Cortex of kidney (tissue), 1 donor: Measurements from ENCODE around the gene P2RX7.

Experiments
- DNase-seq: peaks from one replicate; lab custom pipeline; 2025; lab: John Stamatoyannopoulos, UW

P2RX7 gene

DNA sequence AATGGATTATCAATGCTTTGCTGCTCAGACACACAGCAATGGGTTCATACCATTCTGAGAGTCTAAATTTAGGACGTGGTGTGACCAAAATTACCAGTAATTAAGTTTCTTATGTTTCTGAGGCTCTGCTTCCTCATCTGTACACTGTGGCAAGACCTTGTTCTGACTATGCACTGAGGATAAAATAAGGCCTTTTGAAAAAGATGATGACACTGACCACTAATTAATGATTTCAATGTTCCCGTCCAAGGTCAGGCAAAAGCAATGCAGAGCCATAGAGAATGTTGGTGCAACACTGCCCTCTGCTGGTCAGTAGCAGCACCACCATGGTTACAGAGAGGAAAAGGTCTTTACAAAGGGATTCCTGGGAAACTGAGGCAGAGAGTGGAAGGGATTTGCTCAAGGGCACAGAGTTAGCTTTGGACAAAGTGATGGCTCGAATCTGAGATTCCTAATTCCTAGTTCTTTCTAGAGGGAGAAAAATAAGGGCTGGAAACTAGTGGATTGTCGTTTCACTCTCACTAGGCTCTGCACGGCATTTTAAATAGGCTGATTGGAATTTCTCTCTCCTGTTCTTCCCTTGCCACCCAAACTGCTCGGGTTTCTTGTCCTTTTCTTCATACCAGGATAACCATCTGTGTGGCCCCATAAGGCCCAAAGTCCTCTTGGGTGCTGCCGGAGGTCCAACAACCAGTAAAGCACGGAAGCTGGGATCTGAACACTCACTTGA, 22.3 kb upstream of the P2RX7 start:
- no peak for DNase-seq

DNA sequence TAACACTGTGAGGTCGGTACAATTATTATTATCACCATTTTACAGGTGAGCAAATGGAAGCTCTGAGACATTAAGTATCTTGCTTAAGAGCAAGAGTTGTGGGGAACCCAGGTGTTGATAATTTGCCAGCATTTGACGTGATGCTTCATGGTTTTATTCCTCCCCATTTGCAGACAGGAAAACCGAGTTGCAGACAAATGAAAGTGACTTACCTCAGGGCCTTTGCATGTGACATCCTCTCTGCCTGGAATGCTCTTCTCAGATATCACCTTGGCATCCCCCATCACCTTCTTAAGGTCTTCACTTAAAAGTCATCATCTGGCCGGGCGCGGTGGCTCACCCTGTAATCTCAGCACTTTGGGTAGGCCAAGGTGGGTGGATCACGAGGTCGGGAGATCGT, 21.0 kb upstream of the P2RX7 start:
- DNase-seq = no peak

GRCh38 chr12:121112496-121112895, 20.2 kb upstream of the P2RX7 start:
- no peak for DNase-seq

- DNase-seq = no peak
These were observed 19.6 kb upstream of the P2RX7 start for GRCh38 chr12:121113057-121113456.

DNA sequence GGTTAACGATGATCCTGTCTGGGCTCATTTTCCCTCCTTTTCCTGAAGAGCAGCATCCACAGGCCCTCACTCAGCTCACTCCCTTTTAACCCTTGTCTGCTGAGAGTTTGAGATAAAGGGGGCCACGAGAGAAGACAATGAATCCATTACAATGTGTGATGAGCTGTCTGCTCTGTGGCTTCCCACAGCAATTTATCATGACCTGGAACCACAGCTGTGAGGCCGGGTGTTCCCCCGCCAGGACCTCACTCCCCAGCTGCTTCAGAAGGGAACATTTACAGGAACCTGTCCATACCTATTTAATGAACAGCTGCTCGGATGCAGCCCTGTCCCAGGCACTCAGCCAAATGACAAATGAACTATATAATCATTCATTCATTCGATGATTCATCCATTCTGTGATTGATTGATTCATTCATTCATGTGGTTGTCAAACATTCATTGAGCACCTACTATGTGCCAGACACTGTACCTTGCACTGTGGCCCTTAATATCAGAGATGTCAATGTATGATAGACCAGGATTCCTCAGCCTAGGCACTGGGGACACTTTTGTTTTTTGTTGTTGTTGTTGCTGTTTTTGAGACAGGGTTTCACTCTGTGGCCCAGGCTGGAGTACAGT, 18.5 kb upstream of the P2RX7 start:
- DNase-seq = no peak

- DNase-seq = no peak
These were observed 17.9 kb upstream of the P2RX7 start for GRCh38 chr12:121114806-121115205.

GRCh38 chr12:121115530-121115929, 17.1 kb upstream of the P2RX7 start:
- DNase-seq = no peak

DNA sequence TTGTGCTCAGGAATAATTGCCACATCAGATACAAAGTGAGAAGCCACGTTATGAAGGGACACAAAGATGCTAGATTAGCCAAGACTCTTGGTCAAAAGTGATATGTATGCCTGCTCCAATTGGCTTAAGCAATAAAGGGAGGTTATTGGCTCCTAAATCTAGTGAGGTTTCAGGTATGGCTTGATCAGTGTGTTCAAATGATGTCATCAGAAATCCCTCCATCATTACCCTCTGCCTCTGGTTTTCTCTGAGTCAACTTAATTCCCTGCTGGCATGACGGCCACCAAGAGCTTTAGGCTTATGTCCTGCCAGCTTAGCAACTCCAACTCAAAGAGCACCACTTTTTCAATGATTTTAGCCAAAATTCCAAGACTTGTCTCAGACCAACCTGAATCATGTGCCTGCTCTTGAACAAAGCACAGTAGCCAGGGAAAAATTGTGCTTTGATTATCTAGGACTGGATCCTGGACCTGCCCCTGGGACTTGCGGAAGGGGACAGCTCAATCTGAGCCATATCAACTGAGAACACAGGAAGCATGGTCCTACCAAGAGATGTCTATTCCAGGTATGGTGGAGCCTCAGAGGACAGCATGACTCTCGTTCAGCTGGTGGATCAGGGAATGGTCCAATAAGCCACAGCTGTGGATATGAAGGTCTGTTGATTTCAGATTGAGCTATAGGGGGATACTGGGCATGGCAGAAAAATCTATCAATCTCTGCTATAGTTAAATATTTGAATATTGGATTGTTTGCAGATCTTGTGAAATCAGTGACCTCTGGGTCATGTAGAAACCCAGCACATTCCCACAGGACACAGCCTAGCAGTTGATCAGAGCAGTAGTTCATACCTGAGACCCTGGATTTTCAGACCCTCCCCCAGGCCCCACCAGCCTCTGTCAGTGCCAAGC, 16.1 kb upstream of the P2RX7 start:
- DNase-seq = no peak

DNA sequence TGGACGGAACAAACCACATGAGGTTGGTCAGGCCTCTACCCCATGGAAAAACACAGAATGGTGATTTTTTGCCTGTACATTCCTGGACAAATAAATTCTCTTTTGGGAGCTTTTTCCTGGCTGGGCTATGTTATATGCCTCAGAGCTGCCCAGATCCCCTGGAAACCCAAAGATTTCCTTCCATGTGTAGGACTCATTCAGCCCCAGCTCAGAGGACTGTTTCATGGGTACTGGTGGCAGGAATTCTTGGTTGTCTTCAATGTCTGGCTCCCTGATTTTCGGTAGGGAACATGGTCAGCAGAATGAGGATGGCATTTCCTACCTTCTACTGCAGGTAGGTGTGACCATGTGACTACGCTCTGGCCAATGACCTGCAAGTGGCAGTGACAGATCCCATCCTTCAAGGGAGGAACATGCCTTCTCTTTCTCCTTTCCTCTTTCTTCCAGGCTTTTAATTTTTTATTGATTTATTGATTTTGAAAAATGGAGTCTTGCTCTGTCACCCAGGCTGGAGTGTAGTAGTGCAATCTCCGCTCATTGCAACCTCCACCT, 15.4 kb upstream of the P2RX7 start:
- no peak for DNase-seq

- DNase-seq = no peak
These were observed 12.4 kb upstream of the P2RX7 start for GRCh38 chr12:121120323-121120722.

DNA sequence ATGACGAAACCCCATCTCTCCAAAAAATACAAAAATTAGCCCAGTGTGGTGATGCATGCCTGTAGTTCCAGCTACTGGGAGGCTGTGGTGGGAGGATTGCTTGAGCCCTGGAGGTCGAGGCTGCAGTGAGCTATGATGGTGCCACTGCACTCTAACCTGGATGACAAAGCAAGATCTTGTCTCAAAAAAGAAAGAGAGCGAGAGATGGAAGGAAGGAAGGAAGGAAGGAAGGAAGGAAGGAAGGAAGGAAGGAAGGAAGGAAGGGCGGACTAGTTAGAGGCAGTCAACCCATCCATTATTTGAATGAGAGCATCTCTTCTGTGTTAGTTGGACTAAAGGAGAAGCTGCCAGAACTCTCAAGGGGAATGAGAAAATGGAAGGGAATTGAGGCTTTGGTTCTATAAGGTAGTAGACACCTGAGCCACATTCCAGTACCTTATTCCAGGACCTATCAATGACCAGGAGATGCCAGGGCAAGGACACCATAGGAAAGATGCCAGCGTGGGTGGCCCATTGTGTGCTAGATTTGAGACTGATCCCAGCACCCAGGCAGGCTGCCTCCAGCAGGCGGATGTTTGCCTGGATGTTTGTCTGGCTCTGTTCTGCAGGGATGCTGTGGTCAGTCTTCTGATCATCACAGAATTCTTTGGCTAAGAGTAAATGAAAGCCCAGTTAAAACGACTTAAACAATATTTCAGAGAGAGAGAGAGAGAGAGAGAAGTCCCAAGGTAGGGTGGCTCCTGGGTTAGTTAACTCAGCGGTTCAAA, 11.5 kb upstream of the P2RX7 start:
- no peak for DNase-seq

DNA sequence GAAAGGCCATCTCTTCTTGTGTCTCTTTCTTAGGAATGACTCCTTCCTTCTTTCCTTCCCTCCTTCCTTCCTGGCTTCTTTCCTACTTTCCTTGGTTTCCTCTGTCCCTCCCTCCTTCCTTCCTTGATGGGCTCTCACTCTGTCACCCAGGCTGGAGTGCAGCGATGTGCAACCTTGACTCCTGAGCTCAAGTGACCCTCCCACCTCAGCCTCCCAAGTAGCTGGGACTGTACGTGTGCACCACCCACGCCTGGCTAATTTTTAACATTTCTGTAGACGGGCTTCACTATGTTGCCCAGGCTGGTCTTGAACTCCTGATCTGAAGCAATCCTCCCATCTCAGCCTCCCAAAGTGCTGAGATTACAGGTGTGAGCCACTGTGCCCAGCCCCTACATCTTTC, 10.9 kb upstream of the P2RX7 start:
- DNase-seq = no peak

DNA sequence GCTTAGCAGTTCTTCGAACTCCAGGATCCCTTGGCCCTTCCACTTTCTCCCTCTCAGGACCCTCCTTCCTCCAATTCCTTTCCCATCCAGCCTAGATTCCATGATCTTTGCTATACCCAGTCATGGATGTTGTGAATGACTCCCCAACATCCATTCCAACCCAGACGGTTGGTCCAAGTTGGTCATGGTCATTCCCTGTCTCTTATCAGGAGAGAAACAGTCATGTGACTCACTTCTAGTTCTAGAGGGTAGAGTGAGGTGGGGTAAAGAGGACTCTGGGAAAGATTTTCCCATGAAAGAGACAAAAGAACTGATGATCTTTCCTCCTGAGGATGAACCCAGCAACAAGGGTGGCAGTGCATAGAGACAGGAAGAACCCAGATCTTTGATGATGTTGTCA, 9.2 kb upstream of the P2RX7 start:
- no peak for DNase-seq

GRCh38 chr12:121124402-121125109, 8.1 kb upstream of the P2RX7 start:
- no peak for DNase-seq

DNA sequence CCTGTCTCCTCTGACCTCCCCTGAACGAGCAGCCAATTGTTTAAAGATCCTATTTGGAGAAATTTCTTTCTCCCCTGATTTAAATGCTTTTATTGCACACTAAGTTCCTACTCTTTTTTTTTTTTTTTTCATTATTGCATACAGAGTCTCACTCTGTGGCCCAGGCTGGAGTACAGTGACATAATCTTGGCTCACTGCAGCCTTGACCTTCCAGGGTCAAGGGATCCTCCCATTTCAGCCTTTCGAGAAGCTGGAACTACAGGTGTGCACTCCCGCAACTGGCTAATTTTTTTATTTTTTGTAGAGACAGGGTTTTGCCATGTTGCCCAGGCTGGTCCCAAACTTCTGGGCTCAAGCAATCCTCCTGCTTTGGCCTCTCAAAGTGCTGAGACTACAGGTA, 5.2 kb upstream of the P2RX7 start:
- DNase-seq = no peak

DNA sequence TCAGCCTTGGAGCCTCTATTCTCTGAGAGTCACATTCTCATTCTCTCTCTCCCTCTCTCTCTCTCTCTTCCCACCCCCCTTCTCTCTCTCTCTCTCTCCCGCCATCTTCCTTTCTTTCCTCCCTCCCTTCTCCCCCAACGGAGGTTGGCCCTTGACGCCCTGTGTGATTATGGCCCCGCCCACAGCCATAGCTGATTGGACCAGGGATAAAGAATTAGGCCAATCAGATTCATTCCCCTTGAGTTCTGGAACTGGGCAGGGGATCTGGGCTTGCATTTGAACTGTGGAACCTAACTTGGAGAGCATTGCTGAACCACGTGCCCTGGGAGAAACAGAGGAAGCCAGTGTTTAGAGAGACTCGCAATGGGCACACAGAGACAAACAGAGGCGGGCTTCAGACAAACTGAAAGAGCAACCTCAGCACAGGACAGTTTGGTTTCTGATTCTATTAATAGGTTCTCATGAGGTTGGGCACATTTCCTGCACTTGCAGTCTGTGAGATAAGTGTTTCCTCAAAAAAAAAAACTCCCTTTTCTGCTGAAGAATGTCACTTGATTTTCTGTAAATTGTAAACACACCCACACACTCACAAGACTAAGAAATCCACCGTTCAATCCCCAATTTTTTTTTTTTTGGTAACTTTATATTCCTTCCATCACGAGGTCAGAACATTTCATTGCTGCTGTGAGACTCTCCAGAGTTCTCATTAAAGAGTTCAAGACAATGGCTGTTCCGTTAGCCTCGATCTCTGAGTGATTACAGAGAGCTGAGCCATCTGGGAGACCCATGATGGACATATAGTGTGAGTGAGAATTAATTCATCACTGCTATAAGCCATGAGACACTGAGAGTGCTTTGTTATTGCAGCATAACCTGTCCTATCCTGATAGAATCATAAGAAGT, 3.5 kb upstream of the P2RX7 start:
- no peak for DNase-seq

DNA sequence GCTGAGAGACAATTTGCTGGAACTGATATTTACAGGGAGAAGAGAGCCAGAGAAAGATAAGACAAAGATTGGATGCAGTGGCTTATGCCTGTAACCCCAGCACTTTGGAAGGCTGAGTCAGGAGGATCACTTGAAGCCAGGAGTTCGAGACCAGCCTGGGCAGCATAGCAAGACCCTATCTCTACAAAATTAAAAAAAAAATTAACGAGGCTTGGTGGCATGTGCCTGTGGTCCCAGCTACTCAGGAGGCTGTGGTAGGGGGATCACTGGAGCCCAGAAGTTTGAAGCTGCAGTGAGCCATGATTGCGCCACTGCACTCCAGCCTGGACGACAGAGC, 2.9 kb upstream of the P2RX7 start:
- no peak for DNase-seq

DNA sequence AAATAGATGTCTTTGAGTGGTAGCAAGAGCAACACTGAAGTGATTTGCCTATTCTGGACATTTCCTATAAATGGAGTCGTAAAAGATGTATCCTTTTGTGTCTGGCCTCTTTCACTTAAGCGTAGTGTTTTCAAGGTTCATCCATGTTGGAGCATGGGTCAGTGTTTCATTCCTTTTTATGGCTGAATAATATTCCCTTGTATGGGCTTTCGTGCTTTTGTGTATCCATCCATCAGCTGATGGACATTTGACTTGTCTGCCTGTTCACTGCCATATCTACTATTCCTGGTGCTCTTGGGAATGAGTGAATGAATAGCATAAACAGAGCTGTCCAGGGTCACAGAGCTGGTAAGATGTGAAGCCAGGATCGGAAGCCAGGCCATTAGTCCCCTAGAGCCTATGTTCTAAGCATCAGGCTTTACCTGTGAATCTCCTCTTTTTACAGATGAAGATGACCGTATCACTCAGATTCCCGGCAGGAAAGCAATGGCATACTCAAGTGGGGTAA, 1.8 kb upstream of the P2RX7 start:
- DNase-seq = no peak

- no peak for DNase-seq
These were observed 735 bp upstream of the P2RX7 start for GRCh38 chr12:121131941-121132341.

DNA sequence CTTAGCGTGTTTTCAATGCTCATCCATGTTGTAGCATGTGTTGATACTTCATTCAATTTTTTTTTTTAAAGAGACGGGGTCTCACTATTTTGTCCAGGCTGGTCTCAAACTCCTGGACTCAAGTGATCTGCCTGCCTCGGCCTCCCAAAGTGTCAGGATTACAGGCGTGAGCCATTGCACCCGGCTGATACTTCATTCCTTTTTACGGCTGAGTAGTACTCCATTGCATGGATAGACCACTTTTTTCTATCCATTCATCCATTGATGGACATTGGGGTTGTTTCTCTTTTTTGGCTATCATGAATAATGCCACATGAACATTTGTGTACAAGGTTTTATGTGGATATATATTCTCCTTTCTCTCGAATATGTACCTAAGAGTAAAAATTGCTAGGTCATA, 1.2 kb downstream of the P2RX7 start:
- DNase-seq = no peak
